ENCODE measurements around the gene NT5M. TPM values are rescaled to one million over a fixed set of nuclear protein-coding genes. Genes with fewer than 3 reads are reported as not detected.

Gene NT5M
- total RNA-seq, 1 experiment from 2014 or later, result 8.6 TPM

DNA sequence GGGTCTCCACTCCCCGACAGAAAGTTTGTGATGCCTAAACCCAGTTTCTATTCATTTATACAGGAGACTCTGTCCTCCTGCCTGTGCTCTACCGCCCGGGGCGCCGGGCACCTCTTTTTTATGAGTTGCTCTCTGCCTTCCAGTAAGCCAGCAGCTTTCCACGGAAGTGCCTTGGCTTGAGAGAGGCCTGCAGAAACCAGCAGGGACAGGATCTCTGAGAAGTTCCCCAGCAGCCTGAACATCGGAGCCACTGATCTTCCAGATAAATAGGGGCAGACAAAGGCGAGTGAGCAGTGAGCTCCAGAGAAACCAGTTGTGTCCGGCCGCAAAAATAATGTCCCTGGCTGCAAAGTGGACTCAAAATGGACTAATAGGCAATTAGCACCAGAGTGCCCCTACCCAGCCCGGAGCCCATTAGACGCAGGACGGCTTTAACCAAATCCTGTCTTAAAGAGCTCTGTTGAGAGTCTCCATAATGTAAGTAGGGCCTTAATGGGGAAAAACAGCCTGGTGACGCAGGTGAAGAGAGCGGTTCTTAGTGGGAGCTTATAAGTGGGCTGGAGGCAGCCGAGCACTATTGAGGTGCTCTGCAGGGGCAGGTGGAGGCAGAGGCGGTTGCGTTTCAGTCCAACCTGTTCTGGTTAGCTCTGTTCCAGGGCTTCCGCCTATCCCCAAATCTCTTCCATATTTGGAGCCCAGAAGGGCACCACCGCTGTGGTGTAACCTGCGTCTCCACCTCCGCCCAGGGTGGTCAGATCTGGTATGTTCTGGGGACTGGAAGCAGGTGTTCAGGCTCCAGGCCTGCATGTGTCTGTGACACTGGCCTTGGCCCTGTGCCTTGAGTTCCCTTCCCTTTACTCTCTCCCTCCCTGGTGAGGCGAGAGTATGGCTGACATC, 74.1 kb downstream of the NT5M start:
- no TSS peak for BruUV-seq (replicated peaks)
- Histone ChIP-seq H3K36me3 (ENCODE audit: low read depth, low read length) (no peaks in the 10 kb centered on the region), H3K79me2 (ENCODE audit: low read length) (no peaks in the 10 kb centered on the region), H3K4me3 (ENCODE audit: low read length) (no peak overlapping the region), H4K20me1 (ENCODE audit: low read length) (no peaks in the 10 kb centered on the region), H3F3A (ENCODE audit: low read length, unreplicated experiment) (no peaks in the 10 kb centered on the region), H3K27ac (ENCODE audit: low read length) (no peak overlapping the region), H3K4me1 (ENCODE audit: insufficient read depth, low read length) (peaks cover 18% of the 10 kb centered on the region), H2AFZ (ENCODE audit: low read length) (no peak overlapping the region), H3K9ac (ENCODE audit: low read length) (no peak overlapping the region), H3K4me2 (ENCODE audit: low read length) (no peak overlapping the region), H3K9me2 (replicated peaks; ENCODE audit: low read length) (no peaks in the 10 kb centered on the region), H3K9me3 (ENCODE audit: low read length) (no peaks in the 10 kb centered on the region), H3K27me3 (ENCODE audit: low read length) (no peaks in the 10 kb centered on the region)
- no peak for DNase-seq
- intact Hi-C loops (cut with micrococcal nuclease), result no loop called here
- CTCF ChIA-PET, result no interaction called here
- TF ChIP-seq EZH2 (IDR thresholded peaks at IDR 0.05; ENCODE audit: low read length, unreplicated experiment) (no peak), EZH2phosphoT487 (IDR thresholded peaks at IDR 0.05; ENCODE audit: borderline replicate concordance, low read length) (no peak)
- TF ChIP-seq, protein P1, sequence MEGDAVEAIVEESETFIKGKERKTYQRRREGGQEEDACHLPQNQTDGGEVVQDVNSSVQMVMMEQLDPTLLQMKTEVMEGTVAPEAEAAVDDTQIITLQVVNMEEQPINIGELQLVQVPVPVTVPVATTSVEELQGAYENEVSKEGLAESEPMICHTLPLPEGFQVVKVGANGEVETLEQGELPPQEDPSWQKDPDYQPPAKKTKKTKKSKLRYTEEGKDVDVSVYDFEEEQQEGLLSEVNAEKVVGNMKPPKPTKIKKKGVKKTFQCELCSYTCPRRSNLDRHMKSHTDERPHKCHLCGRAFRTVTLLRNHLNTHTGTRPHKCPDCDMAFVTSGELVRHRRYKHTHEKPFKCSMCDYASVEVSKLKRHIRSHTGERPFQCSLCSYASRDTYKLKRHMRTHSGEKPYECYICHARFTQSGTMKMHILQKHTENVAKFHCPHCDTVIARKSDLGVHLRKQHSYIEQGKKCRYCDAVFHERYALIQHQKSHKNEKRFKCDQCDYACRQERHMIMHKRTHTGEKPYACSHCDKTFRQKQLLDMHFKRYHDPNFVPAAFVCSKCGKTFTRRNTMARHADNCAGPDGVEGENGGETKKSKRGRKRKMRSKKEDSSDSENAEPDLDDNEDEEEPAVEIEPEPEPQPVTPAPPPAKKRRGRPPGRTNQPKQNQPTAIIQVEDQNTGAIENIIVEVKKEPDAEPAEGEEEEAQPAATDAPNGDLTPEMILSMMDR (conservative IDR thresholded peaks at IDR 0.05; ENCODE audit: low read depth, low read length), result no peak
- no peak for ATAC-seq
- POLR2A ChIA-PET (ENCODE audit: unreplicated experiment), result no interaction called here

DNA sequence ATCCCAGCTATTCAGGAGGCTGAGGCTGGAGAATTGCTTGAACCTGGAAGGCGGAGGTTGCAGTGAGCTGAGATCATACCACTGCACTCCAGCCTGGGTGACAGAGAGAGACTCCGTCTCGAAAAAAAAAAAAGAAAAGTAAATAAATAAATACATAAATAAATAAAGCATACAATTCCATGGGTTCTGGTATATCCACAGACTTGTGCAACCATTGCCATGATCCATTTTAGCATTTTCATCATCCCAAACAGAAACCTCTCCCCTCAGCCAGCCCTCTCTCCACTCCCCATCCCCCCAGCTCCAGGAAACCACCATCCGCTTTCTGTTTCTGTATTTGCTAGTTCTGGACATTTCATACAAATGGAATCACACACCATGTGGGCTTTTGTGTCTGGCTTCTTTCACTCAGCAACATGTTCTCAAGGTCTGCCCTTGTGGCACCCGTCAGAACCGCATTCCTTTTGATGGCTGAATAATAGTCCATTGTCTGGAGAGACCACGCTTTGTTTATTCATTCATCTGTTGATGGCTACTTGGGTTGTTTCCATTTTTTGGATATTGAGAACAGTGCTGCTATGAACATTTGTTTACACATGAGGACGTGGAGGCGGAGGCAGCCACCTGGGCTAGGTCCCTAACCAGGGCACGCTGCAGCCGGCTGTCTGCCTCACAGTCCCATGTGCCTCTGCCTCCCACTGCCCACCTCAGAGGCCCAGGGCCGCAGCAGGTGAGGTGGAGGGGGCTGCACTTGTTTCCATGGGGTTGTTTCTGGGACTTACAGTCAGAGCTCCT, 76.2 kb downstream of the NT5M start:
- Histone ChIP-seq H3K9ac (ENCODE audit: low read length) (no peak overlapping the region), H3K79me2 (ENCODE audit: low read length) (no peaks in the 10 kb centered on the region), H3K4me2 (ENCODE audit: low read length) (no peak overlapping the region), H3K4me1 (ENCODE audit: insufficient read depth, low read length) (peaks cover 18% of the 10 kb centered on the region), H3K9me3 (ENCODE audit: low read length) (no peaks in the 10 kb centered on the region), H3K36me3 (ENCODE audit: low read depth, low read length) (no peaks in the 10 kb centered on the region), H2AFZ (ENCODE audit: low read length) (no peak overlapping the region), H3K27me3 (ENCODE audit: low read length) (no peaks in the 10 kb centered on the region), H4K20me1 (ENCODE audit: low read length) (no peaks in the 10 kb centered on the region), H3K27ac (ENCODE audit: low read length) (no peak overlapping the region), H3K9me2 (replicated peaks; ENCODE audit: low read length) (no peaks in the 10 kb centered on the region), H3F3A (ENCODE audit: low read length, unreplicated experiment) (no peaks in the 10 kb centered on the region), H3K4me3 (ENCODE audit: low read length) (no peak overlapping the region)
- ATAC-seq (no peak), DNase-seq (no peak)
- ChIA-PET CTCF (no interaction called here), POLR2A (ENCODE audit: unreplicated experiment) (no interaction called here)
- BruUV-seq (replicated peaks), result no TSS peak
- TF ChIP-seq, protein P1 (conservative IDR thresholded peaks at IDR 0.05; ENCODE audit: low read depth, low read length), result no peak
- TF ChIP-seq EZH2 (IDR thresholded peaks at IDR 0.05; ENCODE audit: low read length, unreplicated experiment) (no peak), EZH2phosphoT487 (IDR thresholded peaks at IDR 0.05; ENCODE audit: borderline replicate concordance, low read length) (no peak)
- intact Hi-C loops (cut with micrococcal nuclease), result no loop called here
